GM21786 (cell line): ENCODE measurements around the gene S100A3.

Source experiments
- ATAC-seq: cut with Tn5 transposase; IDR thresholded peaks from one replicate; pipeline ENCODE4 v1.9.1; 2021; ENCODE audit not compliant: unreplicated experiment

S100A3 gene

DNA sequence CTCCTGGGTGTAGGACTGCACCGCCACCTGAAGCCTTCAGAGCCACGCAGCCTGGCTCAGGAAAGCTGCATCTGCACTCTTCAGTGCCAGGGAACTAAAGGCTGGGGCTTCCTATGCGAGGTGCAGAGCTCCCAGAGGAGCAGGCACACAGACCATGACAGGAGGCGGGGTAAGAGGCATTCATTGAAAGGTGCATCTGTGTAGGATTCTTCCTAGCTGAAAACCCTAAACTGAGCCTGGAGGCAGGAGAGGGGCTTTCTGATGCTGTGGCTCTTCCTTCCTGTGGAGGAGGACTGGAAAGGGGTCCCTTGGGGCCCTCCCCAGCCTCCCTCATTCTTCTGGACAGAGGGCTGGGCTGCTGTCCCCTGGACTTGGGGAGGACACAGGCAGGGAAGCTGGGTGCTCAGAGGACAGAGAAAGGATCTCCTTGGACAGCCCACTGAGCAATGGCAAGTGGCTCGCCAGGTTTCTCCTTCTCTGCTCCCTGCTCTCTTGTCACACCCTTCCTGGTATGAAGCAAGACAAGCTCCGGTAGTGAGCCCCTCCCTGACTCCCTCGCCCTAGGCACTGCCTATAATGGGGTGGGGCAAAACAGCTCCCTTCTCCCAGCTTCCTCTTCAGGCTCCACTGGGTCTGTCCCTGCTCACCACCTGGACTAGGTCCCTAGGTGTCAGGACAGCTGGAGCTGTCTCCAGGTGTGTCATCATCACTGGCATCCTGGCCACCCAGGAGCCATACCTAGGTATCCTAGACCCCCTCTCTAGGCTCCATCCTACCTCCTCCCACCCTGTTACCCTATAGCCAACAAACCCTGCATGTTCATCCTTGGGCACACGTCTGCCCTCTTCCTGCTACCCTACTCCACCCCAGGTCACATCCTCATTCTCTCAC lies 33.3 kb downstream of the S100A3 start:
- no peak for ATAC-seq

DNA sequence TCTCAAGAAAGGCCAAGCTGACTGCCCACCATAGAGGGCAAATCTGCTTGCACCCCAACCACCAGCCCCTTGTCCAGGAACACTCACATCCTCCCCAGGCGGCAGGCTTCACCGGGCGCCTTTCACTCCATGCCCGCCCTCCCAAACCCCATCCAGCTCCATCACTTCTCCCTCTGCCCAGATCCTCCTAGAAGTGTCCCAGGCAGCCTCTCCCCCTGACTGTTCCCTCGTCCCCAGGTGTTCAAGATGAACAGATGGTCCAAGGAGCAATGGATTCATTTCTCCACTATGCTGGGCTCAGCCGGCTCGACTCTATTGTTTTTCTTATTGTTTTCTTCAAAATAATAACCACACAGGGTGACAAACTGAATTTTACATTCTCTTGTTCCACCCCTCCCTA lies 35.4 kb downstream of the S100A3 start:
- no peak for ATAC-seq

DNA sequence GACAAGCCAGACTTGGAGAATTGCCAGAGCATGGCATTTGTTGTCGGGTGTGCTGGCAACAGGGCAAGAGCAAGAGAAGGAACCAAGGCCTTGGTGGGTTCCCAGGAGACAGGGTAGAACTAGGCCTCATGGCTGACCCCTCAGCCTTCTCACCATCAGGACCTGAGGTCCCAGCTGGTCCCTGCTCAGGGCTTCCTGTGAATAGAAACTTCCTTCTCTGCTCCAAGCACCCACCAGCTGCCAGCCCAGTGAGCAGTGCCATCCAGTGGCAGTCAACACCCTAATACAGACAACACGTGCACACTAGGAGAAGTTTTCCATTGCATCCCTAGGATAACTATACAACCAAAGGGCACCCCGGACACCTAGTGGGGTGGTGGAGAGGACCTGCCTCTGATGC lies 36.0 kb downstream of the S100A3 start:
- ATAC-seq = no peak

DNA sequence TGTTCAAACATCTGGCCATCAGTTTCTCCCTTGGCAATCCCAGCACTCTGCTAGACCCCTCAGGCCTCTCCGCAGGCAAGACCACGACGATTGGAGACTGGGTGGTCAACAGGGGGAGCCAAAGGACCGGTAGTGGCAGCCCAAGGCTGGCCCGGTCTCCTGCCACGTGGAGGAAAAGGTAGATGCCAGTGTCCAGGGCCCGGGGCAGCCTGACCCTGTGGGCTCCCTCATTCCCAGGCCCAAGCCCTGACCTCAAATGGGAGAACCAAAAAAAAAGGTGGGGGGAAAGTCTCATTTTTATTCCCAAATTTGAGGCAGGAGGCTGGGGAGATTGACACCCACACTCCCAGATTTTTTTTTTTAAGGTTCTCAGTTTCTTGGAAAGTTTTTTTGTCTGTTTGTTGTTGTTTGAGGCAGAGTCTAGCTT lies 38.1 kb downstream of the S100A3 start:
- no peak for ATAC-seq

DNA sequence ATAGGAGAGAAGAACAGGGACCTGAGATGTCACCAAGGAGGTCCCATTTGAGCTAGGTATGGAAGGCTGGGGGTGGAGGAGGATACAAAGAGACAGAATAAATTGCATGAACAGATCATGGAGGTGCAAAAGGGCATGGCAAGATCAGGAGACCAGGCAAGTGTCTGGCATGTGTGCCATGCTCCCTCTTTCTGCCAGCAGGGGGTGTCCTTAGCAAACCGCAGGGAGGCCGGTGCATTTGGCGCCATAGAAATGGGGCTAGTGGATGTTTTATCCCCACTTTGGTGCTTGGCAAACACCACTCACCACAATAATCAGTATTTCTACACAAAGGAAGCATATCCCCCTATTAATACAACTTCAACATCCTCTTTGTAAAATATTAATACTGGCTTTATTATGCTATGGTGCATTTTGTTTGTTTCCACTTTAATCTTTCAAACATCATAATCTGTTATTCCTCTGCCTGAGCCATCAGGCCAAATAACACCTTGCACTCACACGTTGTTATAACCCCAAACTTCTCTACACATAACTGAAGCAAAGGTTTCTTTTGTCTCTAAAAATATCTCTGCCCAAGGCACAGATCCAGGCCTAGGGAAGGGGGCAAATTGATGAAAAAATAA lies 39.2 kb downstream of the S100A3 start:
- ATAC-seq = no peak

DNA sequence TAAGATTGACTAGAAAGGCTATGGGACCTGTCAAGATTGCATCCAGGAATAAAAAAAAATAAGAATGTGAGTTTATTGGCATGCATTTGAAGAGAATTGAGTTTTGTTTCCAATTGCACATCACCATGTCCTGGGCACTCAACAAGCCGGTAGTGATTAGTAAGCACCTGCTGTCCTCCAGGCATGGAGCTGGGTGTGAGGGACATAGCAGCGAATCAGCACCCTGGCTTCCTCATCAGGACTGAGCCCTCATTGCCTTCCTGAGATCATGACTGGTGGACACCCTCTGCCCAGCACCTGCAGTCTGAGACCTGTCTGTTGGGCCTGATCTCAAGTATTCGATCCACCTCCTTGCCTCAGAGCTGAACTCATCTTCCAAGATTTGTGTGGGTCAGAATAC lies 40.0 kb downstream of the S100A3 start:
- ATAC-seq = no peak

DNA sequence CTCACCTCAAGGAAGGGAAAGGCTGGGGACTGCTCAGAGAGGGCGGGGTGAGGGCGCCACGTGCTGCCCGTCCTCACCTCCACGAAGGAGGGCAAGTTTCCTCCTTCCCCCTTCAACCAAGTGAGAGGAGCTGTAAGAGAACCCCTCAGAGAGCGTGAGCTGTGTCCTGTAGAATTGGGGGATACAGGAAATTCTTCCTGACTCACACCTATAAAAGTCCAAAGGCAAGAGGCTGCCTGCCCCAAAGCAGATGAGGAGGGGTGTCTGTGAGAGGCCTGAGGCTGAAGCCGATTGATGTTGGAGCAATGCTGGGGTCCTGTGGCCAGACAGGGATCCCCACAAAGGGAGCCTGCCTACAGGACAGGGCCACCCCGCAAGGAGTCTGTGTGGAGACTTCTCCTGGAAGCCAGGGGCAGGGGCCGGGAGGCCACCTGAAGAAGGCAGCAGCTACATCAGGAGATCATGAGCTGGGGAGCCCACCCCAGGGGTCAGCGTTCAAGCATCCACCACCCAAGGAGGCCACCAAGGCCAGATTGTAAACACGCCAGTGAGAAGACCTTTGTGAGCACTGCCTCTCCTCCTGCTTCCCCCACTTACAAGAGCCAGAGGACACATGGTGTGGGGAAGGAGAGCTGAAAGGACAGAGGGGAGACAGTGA lies 41.0 kb downstream of the S100A3 start:
- ATAC-seq = no peak

DNA sequence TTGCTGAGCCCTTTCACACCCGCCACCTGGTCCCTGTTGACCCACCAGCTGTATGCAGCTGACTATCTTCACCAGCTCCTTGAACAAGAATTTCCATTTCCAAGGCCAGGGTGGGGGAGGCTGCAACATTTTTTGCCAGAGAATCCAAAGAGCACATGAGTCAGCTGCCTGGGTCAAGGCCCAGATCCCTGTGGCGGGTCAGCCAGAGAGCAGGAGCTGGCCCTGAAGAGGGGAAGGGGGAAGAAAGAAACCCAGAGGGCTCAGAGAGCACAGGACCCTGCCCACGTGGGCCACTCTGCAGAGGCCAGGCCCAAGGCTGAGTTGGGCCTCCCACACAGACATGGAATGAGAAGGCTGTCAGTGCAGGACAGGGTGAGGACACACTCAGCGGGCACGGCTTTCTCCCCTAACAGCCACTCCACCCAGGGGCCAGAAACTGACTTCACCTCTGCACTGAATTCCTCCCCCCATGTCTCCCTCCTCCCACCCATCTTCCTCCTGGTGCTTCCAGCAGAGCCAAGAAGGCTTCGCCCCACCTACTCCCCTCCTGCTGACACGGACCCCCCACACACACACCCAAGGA lies 42.1 kb downstream of the S100A3 start:
- ATAC-seq = no peak

DNA sequence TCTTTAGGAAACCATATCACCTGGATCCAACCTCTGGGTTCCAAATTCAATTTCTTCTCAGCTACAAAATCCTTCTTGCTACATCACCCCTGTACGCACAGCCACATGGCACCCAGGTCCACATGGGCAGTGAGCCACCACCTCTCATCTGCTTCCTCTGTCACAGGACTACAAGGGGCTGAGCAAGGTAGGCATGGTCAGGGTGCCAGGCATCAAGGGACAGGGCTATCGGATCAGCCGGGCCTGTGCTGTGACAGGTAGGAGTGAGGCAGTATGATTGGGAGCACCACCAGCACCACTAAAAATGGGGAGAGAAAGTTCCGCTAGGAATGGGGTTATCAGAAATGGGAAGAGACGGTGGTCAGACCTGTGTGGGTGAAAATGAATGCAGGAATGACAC lies 42.7 kb downstream of the S100A3 start:
- ATAC-seq = no peak

DNA sequence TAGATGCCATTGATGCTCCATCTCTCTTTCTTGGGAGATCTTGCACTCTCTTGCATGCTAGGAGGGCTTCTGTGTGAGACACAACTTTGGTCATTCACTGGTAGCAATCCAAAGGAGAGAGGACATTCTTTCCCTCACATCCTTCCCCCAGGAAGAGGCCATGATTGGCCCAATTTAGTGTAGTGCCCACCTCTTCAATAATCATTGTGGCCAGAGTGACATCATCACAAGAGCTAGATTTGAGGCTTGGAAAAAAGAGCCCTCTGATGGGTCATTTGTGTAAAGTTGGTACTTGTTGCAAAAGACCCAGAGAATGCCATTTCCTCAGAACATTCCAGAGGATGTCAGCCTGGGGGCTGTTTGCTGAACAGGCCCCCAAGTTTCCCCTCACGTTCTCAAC lies 43.5 kb downstream of the S100A3 start:
- no peak for ATAC-seq

DNA sequence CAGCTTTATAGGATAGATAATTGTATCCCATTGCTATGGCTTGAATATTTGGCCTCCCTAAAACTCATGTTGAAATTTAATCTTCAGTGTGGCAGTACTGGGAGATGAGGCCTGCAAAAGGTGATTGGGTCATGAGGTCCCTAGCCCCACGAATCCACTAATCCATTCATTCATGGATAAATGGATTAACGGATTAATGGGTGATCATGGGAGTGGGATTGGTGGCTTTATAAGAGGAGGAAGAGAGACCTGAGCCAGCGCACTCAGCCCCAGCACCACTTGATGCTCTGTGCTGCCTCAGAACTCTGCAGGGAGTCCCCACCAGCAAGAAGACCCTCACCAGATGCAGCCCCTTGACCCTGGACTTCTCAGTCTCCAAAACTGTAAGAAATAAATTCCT lies 45.3 kb downstream of the S100A3 start:
- no peak for ATAC-seq

DNA sequence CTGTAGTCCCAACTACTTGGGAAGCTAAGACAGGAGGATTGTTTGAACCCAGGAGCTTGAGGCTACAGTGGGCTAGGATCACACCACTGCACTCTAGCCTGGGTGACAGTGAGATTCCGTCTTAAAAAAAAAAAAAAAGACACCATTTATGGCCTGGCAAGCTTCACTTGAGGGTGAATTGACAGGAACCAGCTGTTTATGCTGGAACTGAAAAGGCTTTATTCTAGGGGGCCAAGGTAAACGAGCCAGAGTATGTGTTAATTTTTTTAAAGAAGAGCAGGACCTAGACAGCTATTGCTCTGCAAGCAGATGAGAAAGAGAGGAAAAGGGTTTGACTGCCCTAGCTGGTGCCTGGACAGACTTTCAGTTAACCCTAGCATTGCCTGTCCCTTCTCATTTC lies 50.3 kb downstream of the S100A3 start:
- no peak for ATAC-seq
